K562 (cell line): ENCODE measurements around the gene CLSTN2.

Source experiments
- DMBX1 ChIP-seq: fragments of 250-450 bp; sonication (Bioruptor Pico); IDR thresholded peaks from 2 replicates; pipeline ENCODE4 v1.8.0; 2022; ENCODE audit warnings: inconsistent platforms, mild to moderate bottlenecking, moderate library complexity, borderline replicate concordance
- EGR1 ChIP-seq: fragments of 450-650 bp; conservative IDR thresholded peaks from 2 replicates; pipeline ENCODE4 v1.6.1; 2017; ENCODE audit warnings: mild to moderate bottlenecking
- GTF2E2 ChIP-seq: fragments of 200-800 bp; sonication (Bioruptor generic); IDR thresholded peaks from 2 replicates; pipeline ENCODE4 v1.6.1; 2016; ENCODE audit warnings: missing genetic modification characterization, missing compliant biosample characterization
- HNRNPH1 ChIP-seq: fragments of 200-400 bp; formaldehyde crosslinking; optimal IDR thresholded peaks from 2 replicates; pipeline ENCODE3; 2017; ENCODE audit warnings: low read depth, mild to moderate bottlenecking, low read length, moderate library complexity
- POLR2A ChIP-seq: fragments of 450-650 bp; conservative IDR thresholded peaks from 2 replicates; pipeline ENCODE4 v1.6.1; 2016
- RFX5 ChIP-seq: IDR thresholded peaks from 2 replicates; pipeline ENCODE4 v1.6.1; 2011; ENCODE audit warnings: low read depth, mild to moderate bottlenecking, improper control_type of control experiment, low read length
- RNF2 ChIP-seq: sonication (generic); IDR thresholded peaks from 2 replicates; pipeline ENCODE4 v1.6.1; 2016
- SRF ChIP-seq, 2 experiments: fragments of 250-450, 450-650 bp in 1 of 2; sonication (Bioruptor Pico) in 1 of 2; sonication (generic) in 1 of 2; formaldehyde crosslinking; IDR thresholded peaks; 2 replicates each; pipeline versions ENCODE4 v1.5.0 to v1.5.1; 2020 to 2022; ENCODE audit warnings: mild to moderate bottlenecking in 1 of 2, missing genetic modification reagents in 1 of 2
- ZNF175 ChIP-seq: fragments of 200-800 bp; sonication (Bioruptor generic); IDR thresholded peaks from 2 replicates; pipeline ENCODE4 v1.6.1; 2016; ENCODE audit warnings: low read depth, mild to moderate bottlenecking, missing genetic modification characterization, missing compliant biosample characterization
- ZNF197 ChIP-seq: fragments of 200-800 bp; sonication (Bioruptor generic); IDR thresholded peaks from 2 replicates; pipeline ENCODE4 v1.6.1; 2016; ENCODE audit warnings: low read depth, missing genetic modification characterization, missing compliant biosample characterization
- ZNF232 ChIP-seq: sonication (generic); formaldehyde crosslinking; IDR thresholded peaks from 2 replicates; pipeline ENCODE4 v1.8.0; 2022; ENCODE audit warnings: mild to moderate bottlenecking, missing genetic modification reagents
- ZNF449 ChIP-seq: fragments of 250-450 bp; sonication (Bioruptor Pico); IDR thresholded peaks from 2 replicates; pipeline ENCODE4 v1.8.0; 2022; ENCODE audit warnings: moderate library complexity, mild to moderate bottlenecking, inconsistent platforms
- ZNF507 ChIP-seq: conservative IDR thresholded peaks from 2 replicates; pipeline ENCODE4 v1.6.1; 2017; ENCODE audit warnings: missing genetic modification characterization, missing compliant biosample characterization
- TF ChIP-seq, protein P1 (sequence below), 3 experiments: IDR thresholded peaks in 2 of 3; conservative IDR thresholded peaks in 1 of 3; 2 replicates each; pipeline ENCODE4 v1.5.1; 2011 to 2012; ENCODE audit warnings: low read length in 3 of 3, mild to moderate bottlenecking in 3 of 3, control low read depth in 2 of 3, improper control_type of control experiment in 1 of 3, inconsistent platforms in 1 of 3, low read depth in 1 of 3, mixed read lengths in 1 of 3, moderate library complexity in 1 of 3; ENCODE audit not compliant: insufficient read depth in 2 of 3

DNA sequence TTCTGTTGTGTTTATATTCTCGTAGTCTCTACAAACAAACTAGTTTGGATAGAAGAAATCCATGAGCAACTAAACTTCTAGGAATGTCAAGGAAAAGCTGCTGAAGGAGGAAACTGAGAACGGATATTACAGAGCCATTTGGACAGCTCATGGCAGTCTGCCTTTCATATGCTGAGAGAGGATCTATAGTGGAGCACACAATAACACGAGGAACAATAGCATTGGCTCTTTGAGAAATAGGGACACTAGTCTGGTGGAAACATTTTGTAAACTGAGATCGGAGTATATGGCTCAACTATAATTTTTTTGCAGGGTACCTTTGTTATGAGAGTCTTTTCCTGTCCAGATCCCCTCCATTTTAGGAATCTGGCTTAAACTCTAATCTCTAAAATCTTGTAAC is 200.5 kb downstream of the CLSTN2 start:
- TF ChIP-seq POLR2A: no peak
- TF ChIP-seq SRF (CRISPR knock-in tag; IDR thresholded peaks at IDR 0.05): no peak
- no peak for TF ChIP-seq DMBX1 (CRISPR knock-in tag)
- TF ChIP-seq EGR1: no peak
- TF ChIP-seq, protein P1, sequence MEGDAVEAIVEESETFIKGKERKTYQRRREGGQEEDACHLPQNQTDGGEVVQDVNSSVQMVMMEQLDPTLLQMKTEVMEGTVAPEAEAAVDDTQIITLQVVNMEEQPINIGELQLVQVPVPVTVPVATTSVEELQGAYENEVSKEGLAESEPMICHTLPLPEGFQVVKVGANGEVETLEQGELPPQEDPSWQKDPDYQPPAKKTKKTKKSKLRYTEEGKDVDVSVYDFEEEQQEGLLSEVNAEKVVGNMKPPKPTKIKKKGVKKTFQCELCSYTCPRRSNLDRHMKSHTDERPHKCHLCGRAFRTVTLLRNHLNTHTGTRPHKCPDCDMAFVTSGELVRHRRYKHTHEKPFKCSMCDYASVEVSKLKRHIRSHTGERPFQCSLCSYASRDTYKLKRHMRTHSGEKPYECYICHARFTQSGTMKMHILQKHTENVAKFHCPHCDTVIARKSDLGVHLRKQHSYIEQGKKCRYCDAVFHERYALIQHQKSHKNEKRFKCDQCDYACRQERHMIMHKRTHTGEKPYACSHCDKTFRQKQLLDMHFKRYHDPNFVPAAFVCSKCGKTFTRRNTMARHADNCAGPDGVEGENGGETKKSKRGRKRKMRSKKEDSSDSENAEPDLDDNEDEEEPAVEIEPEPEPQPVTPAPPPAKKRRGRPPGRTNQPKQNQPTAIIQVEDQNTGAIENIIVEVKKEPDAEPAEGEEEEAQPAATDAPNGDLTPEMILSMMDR (IDR thresholded peaks at IDR 0.05 in 2 of 3, conservative IDR thresholded peaks at IDR 0.05 in 1 of 3; ENCODE audit: insufficient read depth in 2 of 3, low read depth in 1 of 3, low read length in 3 of 3): no peak
- TF ChIP-seq ZNF232: no peak
- no peak for TF ChIP-seq ZNF449 (CRISPR knock-in tag)
- no peak for TF ChIP-seq ZNF197 (CRISPR knock-in tag)
- no peak for TF ChIP-seq HNRNPH1
- no peak for TF ChIP-seq ZNF507
- TF ChIP-seq RFX5: no peak
- TF ChIP-seq GTF2E2 (tag): no peak
- TF ChIP-seq ZNF175 (CRISPR knock-in tag): no peak
- TF ChIP-seq RNF2: no peak
